Hepatocyte (in vitro differentiated cells): Measurements from ENCODE around the gene CPLANE2.

Experiments
- EZH2phosphoT487 ChIP-seq: fragments of 200-600 bp; sonication (generic); IDR thresholded peaks from one replicate; pipeline ENCODE4 v1.6.1; 2018; ENCODE audit warnings: antibody characterized with exemption, mild to moderate bottlenecking, low read depth, moderate library complexity; ENCODE audit not compliant: unreplicated experiment, severe bottlenecking
- TF ChIP-seq, protein P1 (sequence below): fragments of 200-600 bp; sonication (generic); IDR thresholded peaks from 2 replicates; pipeline ENCODE4 v1.5.1; 2016; ENCODE audit warnings: antibody characterized with exemption, mild to moderate bottlenecking; ENCODE audit not compliant: poor library complexity

- TF ChIP-seq, protein P1, sequence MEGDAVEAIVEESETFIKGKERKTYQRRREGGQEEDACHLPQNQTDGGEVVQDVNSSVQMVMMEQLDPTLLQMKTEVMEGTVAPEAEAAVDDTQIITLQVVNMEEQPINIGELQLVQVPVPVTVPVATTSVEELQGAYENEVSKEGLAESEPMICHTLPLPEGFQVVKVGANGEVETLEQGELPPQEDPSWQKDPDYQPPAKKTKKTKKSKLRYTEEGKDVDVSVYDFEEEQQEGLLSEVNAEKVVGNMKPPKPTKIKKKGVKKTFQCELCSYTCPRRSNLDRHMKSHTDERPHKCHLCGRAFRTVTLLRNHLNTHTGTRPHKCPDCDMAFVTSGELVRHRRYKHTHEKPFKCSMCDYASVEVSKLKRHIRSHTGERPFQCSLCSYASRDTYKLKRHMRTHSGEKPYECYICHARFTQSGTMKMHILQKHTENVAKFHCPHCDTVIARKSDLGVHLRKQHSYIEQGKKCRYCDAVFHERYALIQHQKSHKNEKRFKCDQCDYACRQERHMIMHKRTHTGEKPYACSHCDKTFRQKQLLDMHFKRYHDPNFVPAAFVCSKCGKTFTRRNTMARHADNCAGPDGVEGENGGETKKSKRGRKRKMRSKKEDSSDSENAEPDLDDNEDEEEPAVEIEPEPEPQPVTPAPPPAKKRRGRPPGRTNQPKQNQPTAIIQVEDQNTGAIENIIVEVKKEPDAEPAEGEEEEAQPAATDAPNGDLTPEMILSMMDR = no peak
- TF ChIP-seq EZH2phosphoT487 = no peak
Measured at GRCh38 chr1:16260814-16261213, 23.8 kb upstream of the CPLANE2 start.
